Activated CD8-positive, alpha-beta memory T cell treated with anti-CD3 and anti-CD28 coated beads, Interleukin-2, amount 10 ng/mL, durations not matched to agents 7 days and 5 days (primary cell): ENCODE results near the gene COL18A1. TPM values are rescaled to one million over a fixed set of nuclear protein-coding genes. Genes with fewer than 3 reads are reported as not detected.

Experiments used
- ATAC-seq: fragments of 150-1000 bp; cut with Tn5 transposase; one replicate; pipeline ENCODE4 v1.10.0; 2021; ENCODE audit warnings: moderate library complexity
- CTCF ChIA-PET: fragments of 350-600 bp; sonication (Branson Sonifier 250); formaldehyde crosslinking; loops from one replicate; lab custom pipeline; 2021; ENCODE audit warnings: antibody characterized with exemption; lab: Charles Lee
- DNase-seq: peaks from one replicate; pipeline ENCODE4 v3.0.0-alpha.2; 2020
- H3K27ac Mint-ChIP-seq: one replicate; pipeline ENCODE4 v1.8.0; 2021; ENCODE audit warnings: mild to moderate bottlenecking, mixed read lengths
- H3K27me3 Mint-ChIP-seq: one replicate; pipeline ENCODE4 v1.8.0; 2021; ENCODE audit warnings: mixed read lengths
- H3K36me3 Mint-ChIP-seq: one replicate; pipeline ENCODE4 v1.8.0; 2021; ENCODE audit warnings: mild to moderate bottlenecking, mixed read lengths
- H3K4me1 Mint-ChIP-seq: one replicate; pipeline ENCODE4 v1.8.0; 2021; ENCODE audit warnings: mixed read lengths
- H3K4me3 Mint-ChIP-seq: one replicate; pipeline ENCODE4 v1.8.0; 2021; ENCODE audit warnings: mild to moderate bottlenecking, moderate library complexity, mixed read lengths
- H3K9me3 Mint-ChIP-seq: one replicate; pipeline ENCODE4 v1.8.0; 2022; ENCODE audit warnings: low read depth, mixed read lengths
- total RNA-seq, 2 experiments: library from RNA; stranded (reverse); gene quantifications; one replicate each; pipeline ENCODE4 v1.2.3, GENCODE V29; 2021

COL18A1 gene
- total RNA-seq, 2 experiments from 2014 or later = 5.2 to 7.3 TPM

GRCh38 chr21:45405819-45406762 lies 1.1 kb downstream of the COL18A1 start:
- Mint-ChIP-seq H3K36me3 (peaks cover 2% of the 10 kb centered on the region), H3K27me3 (peaks cover 57% of the 10 kb centered on the region), H3K4me1 (peaks cover 8% of the 10 kb centered on the region), H3K27ac (no peak overlapping the region), H3K4me3 (no peak overlapping the region), H3K9me3 (no peaks in the 10 kb centered on the region)
- ATAC-seq (no peak), DNase-seq (no peak)
- CTCF ChIA-PET = no interaction called here

GRCh38 chr21:45406801-45407628 lies 2.0 kb downstream of the COL18A1 start:
- DNase-seq = no peak
- Mint-ChIP-seq H3K9me3 (no peaks in the 10 kb centered on the region), H3K4me3 (no peak overlapping the region), H3K36me3 (peaks cover 2% of the 10 kb centered on the region), H3K27me3 (peaks cover 47% of the 10 kb centered on the region), H3K4me1 (peaks cover 8% of the 10 kb centered on the region), H3K27ac (no peak overlapping the region)
- ATAC-seq = no peak
- CTCF ChIA-PET = no interaction called here

GRCh38 chr21:45407629-45408247 lies 2.8 kb downstream of the COL18A1 start:
- DNase-seq (no peak), ATAC-seq (no peak)
- Mint-ChIP-seq H3K36me3 (peaks cover 2% of the 10 kb centered on the region), H3K27me3 (peaks cover 40% of the 10 kb centered on the region), H3K9me3 (no peaks in the 10 kb centered on the region), H3K27ac (no peak overlapping the region), H3K4me1 (peaks cover 8% of the 10 kb centered on the region), H3K4me3 (no peak overlapping the region)
- CTCF ChIA-PET = no interaction called here

GRCh38 chr21:45408271-45408791 lies 3.4 kb downstream of the COL18A1 start:
- Mint-ChIP-seq H3K27me3 (peaks cover 35% of the 10 kb centered on the region), H3K9me3 (no peaks in the 10 kb centered on the region), H3K36me3 (peaks cover 2% of the 10 kb centered on the region), H3K27ac (no peak overlapping the region), H3K4me3 (no peak overlapping the region), H3K4me1 (peaks cover 8% of the 10 kb centered on the region)
- no peak for ATAC-seq
- CTCF ChIA-PET = no interaction called here
- no peak for DNase-seq

- DNase-seq = no peak
- no peak for ATAC-seq
- Mint-ChIP-seq H3K27ac (no peak overlapping the region), H3K36me3 (peaks cover 2% of the 10 kb centered on the region), H3K27me3 (peaks cover 30% of the 10 kb centered on the region), H3K4me3 (no peak overlapping the region), H3K4me1 (peaks cover 6% of the 10 kb centered on the region), H3K9me3 (no peaks in the 10 kb centered on the region)
- CTCF ChIA-PET = no interaction called here
These were observed 3.9 kb downstream of the COL18A1 start for GRCh38 chr21:45408801-45409261.

GRCh38 chr21:45409466-45410150 lies 4.6 kb downstream of the COL18A1 start:
- ATAC-seq (no peak), DNase-seq (no peak)
- Mint-ChIP-seq H3K4me3 (no peak overlapping the region), H3K27me3 (peaks cover 25% of the 10 kb centered on the region), H3K36me3 (no peaks in the 10 kb centered on the region), H3K4me1 (peaks cover 2% of the 10 kb centered on the region), H3K27ac (no peak overlapping the region), H3K9me3 (no peaks in the 10 kb centered on the region)
- CTCF ChIA-PET = interaction anchor here (0.6 kb wide), 1 partner anchor 271 kb away, joined by 3 read pairs; no protein-coding TSS in a partner anchor

GRCh38 chr21:45410151-45410864 lies 5.3 kb downstream of the COL18A1 start:
- no peak overlapping the region for H3K4me3 Mint-ChIP-seq
- CTCF ChIA-PET = interaction anchor here (0.6 kb wide), 1 partner anchor 271 kb away, joined by 3 read pairs; no protein-coding TSS in a partner anchor
- no peaks in the 10 kb centered on the region for H3K36me3 Mint-ChIP-seq
- peaks cover 25% of the 10 kb centered on the region for H3K27me3 Mint-ChIP-seq
- H3K27ac Mint-ChIP-seq = no peak overlapping the region
- ATAC-seq (no peak), DNase-seq (no peak)
- H3K9me3 Mint-ChIP-seq = no peaks in the 10 kb centered on the region
- H3K4me1 Mint-ChIP-seq = peaks cover 2% of the 10 kb centered on the region

- CTCF ChIA-PET = no interaction called here
- H3K27me3 Mint-ChIP-seq = peaks cover 24% of the 10 kb centered on the region
- H3K4me1 Mint-ChIP-seq = peaks cover 2% of the 10 kb centered on the region
- no peak overlapping the region for H3K4me3 Mint-ChIP-seq
- no peaks in the 10 kb centered on the region for H3K36me3 Mint-ChIP-seq
- DNase-seq = no peak
- no peak overlapping the region for H3K27ac Mint-ChIP-seq
- ATAC-seq = no peak
- no peaks in the 10 kb centered on the region for H3K9me3 Mint-ChIP-seq
These were observed 6.2 kb downstream of the COL18A1 start for GRCh38 chr21:45410865-45411809.

GRCh38 chr21:45411810-45412206 lies 6.8 kb downstream of the COL18A1 start:
- DNase-seq = no peak
- H3K27me3 Mint-ChIP-seq = peaks cover 17% of the 10 kb centered on the region
- CTCF ChIA-PET = no interaction called here
- H3K36me3 Mint-ChIP-seq = no peaks in the 10 kb centered on the region
- H3K4me1 Mint-ChIP-seq = no peaks in the 10 kb centered on the region
- ATAC-seq = no peak
- no peak overlapping the region for H3K4me3 Mint-ChIP-seq
- no peaks in the 10 kb centered on the region for H3K9me3 Mint-ChIP-seq
- H3K27ac Mint-ChIP-seq = no peak overlapping the region

GRCh38 chr21:45412491-45412890 lies 7.5 kb downstream of the COL18A1 start:
- H3K4me1 Mint-ChIP-seq = no peaks in the 10 kb centered on the region
- DNase-seq (no peak), ATAC-seq (no peak)
- CTCF ChIA-PET = no interaction called here
- H3K4me3 Mint-ChIP-seq = no peak overlapping the region
- no peaks in the 10 kb centered on the region for H3K9me3 Mint-ChIP-seq
- no peak overlapping the region for H3K27ac Mint-ChIP-seq
- peaks cover 10% of the 10 kb centered on the region for H3K27me3 Mint-ChIP-seq
- no peaks in the 10 kb centered on the region for H3K36me3 Mint-ChIP-seq

- Mint-ChIP-seq H3K27ac (no peak overlapping the region), H3K4me1 (no peaks in the 10 kb centered on the region), H3K4me3 (no peak overlapping the region), H3K36me3 (no peaks in the 10 kb centered on the region), H3K9me3 (no peaks in the 10 kb centered on the region), H3K27me3 (peaks cover 4% of the 10 kb centered on the region)
- DNase-seq (no peak), ATAC-seq (no peak)
- CTCF ChIA-PET = no interaction called here
These were observed 8.1 kb downstream of the COL18A1 start for GRCh38 chr21:45412909-45413611.
